ENCODE results near the gene ATP6V1F. TPM values are rescaled to one million over a fixed set of nuclear protein-coding genes. Genes with fewer than 3 reads are reported as not detected.

The ATP6V1F gene
- total RNA-seq, 1 experiment from 2014 or later, result 115 TPM

GRCh38 chr7:128841171-128841690 is 21.4 kb upstream of the ATP6V1F start:
- H3K4me1 ChIP-seq (ENCODE audit: insufficient read depth, low read length), result no peaks in the 10 kb centered on the region
- no peak overlapping the region for H3K23ac ChIP-seq (ENCODE audit: insufficient read length, low read depth, low read length)
- H3K9me3 Mint-ChIP-seq, result no peaks in the 10 kb centered on the region
- H3K4me3 Mint-ChIP-seq, result no peak overlapping the region; a peak in 1 of 5 replicates
- H4K8ac ChIP-seq (replicated peaks; ENCODE audit: insufficient read length, low read depth, low read length), result no peak overlapping the region
- peak overlapping the region in 1 of 3 experiments; percentile 55; a peak in 1 of 7 replicates for H3K27ac Mint-ChIP-seq
- H3K4me2 ChIP-seq (ENCODE audit: insufficient read depth, insufficient read length, low read length), result no peak overlapping the region
- no peak overlapping the region for H2BK5ac ChIP-seq (ENCODE audit: insufficient read length, low read length)
- peaks cover 0 to 6% (median 0%) of the 10 kb centered on the region in 3 experiments; a peak in 2 of 7 replicates for H3K36me3 Mint-ChIP-seq (ENCODE audit: insufficient read depth in 1 of 3, low read depth in 3 of 3)
- no peak overlapping the region for H2BK120ac ChIP-seq (ENCODE audit: low read depth, low read length, poor library complexity, severe bottlenecking)
- H3K14ac ChIP-seq (ENCODE audit: insufficient read depth, low read length), result no peak overlapping the region
- H4K5ac ChIP-seq (ENCODE audit: insufficient read length, low read depth, low read length), result no peak overlapping the region
- H2BK12ac ChIP-seq (ENCODE audit: insufficient read length, low read depth, low read length), result no peak overlapping the region
- H4K20me1 ChIP-seq (ENCODE audit: control insufficient read depth, insufficient read depth, insufficient read length), result no peaks in the 10 kb centered on the region
- no peak for TF ChIP-seq CTCF (conservative IDR thresholded peaks at IDR 0.05)
- no peak overlapping the region for H3K4ac ChIP-seq (ENCODE audit: low read depth, low read length)
- H3K23me2 ChIP-seq (ENCODE audit: insufficient read length, low read depth, low read length, poor library complexity, severe bottlenecking), result no peaks in the 10 kb centered on the region
- no peak overlapping the region for H2BK20ac ChIP-seq (ENCODE audit: low read depth, low read length, poor library complexity, severe bottlenecking)
- no peak overlapping the region for H3K56ac ChIP-seq (ENCODE audit: insufficient read length, low read depth, low read length)
- H2AK5ac ChIP-seq (ENCODE audit: insufficient read length, low read length), result no peak overlapping the region
- no peaks in the 10 kb centered on the region for H3K9me3 ChIP-seq (ENCODE audit: control insufficient read depth, low read depth, low read length)
- no peaks in the 10 kb centered on the region for H3K79me1 ChIP-seq (ENCODE audit: insufficient read depth, low read depth, low read length, poor library complexity, severe bottlenecking)
- H2AFZ ChIP-seq (ENCODE audit: low read length), result no peak overlapping the region
- H3K18ac ChIP-seq (ENCODE audit: insufficient read length, low read depth, low read length), result no peak overlapping the region
- DNase-seq, result no peak
- H2BK15ac ChIP-seq (ENCODE audit: low read depth, low read length), result no peak overlapping the region
- H3K27me3 ChIP-seq (ENCODE audit: insufficient read depth, low read length), result no peaks in the 10 kb centered on the region
- H3K27me3 Mint-ChIP-seq (ENCODE audit: low read depth), result no peaks in the 10 kb centered on the region
- WGBS (ENCODE audit: extremely low coverage, insufficient read length, low lambda C conversion rate), result no CpG with 5 or more reads among the region's 17 CpGs
- peaks cover 2 to 14% of the 10 kb centered on the region in 2 experiments for H3K4me1 Mint-ChIP-seq
- no peak overlapping the region for H3T11ph ChIP-seq (ENCODE audit: low read length)
- H3K27ac ChIP-seq (ENCODE audit: insufficient read length, low read depth, low read length), result no peak overlapping the region
- no peaks in the 10 kb centered on the region for H3K79me2 ChIP-seq (ENCODE audit: insufficient read depth, low read length)
- no peak overlapping the region for H4K91ac ChIP-seq (ENCODE audit: insufficient read length, low read depth, low read length)
- H3K9ac ChIP-seq (ENCODE audit: extremely low read depth, insufficient read length, low read length), result no peak overlapping the region

Data from H9 (cell line).